Dermis microvascular lymphatic vessel endothelial cell (primary cell): ENCODE measurements around the gene ARHGEF38. TPM values are rescaled to one million over a fixed set of nuclear protein-coding genes. Genes with fewer than 3 reads are reported as not detected.
A peak's percentile ranks its signal among the peaks of the same experiment; 100 is the strongest.

Experiments
- DNase-seq, 2 donors: peaks; one replicate each; pipeline versions ENCODE4 v3.0.0 to v3.0.0-alpha.2; 2010; ENCODE audit warnings: low read depth in 2 of 2
- total RNA-seq: library from RNA; depleted of rRNA; stranded (reverse); fragments of >200 nt; gene quantifications from 2 replicates; pipeline ENCODE4 v1.2.1, GENCODE V29; 2014

ARHGEF38 gene, protein sequence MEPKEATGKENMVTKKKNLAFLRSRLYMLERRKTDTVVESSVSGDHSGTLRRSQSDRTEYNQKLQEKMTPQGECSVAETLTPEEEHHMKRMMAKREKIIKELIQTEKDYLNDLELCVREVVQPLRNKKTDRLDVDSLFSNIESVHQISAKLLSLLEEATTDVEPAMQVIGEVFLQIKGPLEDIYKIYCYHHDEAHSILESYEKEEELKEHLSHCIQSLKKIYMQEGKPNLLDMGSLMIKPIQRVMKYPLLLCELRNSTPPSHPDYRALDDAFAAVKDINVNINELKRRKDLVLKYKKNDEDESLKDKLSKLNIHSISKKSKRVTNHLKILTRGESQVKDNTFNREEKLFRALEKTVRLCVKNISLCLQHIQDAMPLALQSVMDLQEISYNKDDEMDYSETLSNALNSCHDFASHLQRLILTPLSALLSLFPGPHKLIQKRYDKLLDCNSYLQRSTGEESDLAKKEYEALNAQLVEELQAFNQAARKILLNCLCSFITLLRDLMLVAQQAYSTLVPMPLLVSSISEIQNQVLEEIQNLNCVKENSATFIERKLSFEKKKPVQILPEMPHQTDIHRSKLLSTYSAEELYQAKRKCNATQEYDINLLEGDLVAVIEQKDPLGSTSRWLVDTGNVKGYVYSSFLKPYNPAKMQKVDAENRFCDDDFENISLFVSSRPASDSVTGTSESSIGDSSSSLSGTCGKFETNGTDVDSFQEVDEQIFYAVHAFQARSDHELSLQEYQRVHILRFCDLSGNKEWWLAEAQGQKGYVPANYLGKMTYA
- total RNA-seq, result not detected in 2 replicates

DNA sequence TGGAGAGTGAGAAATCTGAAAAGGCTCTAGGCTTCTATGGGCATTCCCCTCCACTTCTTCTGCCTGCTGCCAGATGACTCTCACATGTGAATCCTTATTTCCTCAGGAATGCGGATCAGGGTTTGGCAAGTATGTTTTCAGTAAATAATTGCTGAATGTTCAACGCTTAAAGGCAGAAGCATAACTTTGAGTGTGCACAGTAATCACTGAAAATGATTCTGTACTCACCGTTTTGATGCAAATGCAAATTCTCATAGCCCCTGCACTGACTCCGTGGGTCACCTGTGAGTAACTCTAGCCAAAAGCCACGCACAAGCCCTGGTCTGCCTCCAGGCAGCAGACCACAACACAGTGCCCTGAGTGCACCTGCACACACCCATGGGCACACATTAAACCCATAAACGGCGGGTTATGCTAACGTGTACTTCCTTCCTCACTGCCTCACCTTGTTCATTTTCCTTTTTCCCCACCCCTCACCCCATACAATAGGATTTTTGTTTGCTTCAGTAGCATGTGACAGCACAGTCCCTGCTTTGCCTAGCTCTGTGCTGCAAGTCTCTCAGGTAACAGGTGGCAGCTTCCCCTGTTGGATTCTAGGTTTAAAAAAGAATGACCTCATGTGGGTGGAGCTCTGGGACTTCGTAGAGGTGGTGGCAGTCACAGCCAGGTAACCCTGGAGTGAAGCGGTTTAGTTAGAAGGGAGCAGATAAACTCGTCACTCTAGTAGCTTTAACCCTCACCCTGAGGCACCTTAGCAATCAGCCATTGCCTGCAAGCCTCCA, at the start of gene ARHGEF38:
ARHGEF38 (plus strand) TSS at position 656 of the 782 bp plus-strand sequence. CDS start 146 bp downstream, outside the sequence.
- DNase-seq, result no peak

DNA sequence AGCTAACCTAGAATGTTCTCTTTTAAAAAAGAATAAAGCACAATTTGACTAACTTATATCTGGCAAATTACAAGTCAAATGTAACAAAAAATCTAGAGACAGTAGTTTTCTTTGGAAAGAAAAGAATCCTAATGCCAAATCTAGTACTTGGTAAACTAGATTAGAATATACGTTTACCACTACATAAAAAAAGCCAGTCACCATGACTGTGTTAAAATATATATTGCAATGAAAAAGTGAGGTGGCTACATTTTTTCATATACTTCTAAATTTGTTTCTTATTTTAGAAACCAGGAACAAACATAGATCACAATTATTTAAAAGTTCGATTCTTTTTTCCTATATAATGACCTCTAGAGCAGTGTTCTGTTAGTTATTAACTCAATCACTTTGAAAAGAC, 48.9 kb upstream of the ARHGEF38 start:
- DNase-seq, result no peak

DNA sequence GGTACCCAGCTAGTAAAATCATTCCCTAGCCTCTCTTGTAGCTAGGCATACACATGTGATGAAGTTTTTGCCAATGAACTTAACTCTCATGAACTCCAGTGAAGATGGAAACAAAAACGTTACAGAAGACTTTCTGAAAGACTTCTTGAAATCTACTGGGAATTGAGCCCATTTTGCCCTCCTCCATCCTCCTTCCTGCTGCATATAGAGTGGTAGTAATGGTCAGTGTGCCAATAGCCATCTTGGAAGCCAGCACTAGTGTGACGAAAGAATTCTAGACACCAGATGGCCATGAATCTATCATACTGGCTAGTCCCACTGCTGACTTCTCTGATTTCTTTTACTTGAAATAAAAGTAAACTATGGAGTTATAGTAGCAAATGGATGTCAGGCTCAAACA, 47.7 kb upstream of the ARHGEF38 start:
- no peak for DNase-seq

DNA sequence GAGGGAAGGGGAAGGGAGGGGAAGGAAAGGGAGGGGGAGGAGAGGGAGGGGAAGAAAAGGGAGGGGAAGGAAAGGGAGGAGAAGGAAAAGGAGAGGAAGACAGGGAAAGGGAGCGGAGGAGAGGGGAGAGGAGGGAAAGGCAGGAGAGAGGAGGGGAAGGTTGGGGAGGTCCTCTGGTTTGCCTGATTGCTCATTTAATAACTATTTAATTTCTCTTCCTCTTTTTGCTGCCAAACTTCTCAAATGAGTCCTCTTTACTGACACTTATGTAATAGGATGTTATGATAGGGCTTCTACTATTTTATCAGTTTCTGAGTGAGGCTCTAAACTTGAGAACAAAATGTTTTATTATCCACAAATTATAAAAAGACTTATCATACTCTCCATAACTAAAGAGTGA, 43.1 kb upstream of the ARHGEF38 start:
- no peak for DNase-seq

DNA sequence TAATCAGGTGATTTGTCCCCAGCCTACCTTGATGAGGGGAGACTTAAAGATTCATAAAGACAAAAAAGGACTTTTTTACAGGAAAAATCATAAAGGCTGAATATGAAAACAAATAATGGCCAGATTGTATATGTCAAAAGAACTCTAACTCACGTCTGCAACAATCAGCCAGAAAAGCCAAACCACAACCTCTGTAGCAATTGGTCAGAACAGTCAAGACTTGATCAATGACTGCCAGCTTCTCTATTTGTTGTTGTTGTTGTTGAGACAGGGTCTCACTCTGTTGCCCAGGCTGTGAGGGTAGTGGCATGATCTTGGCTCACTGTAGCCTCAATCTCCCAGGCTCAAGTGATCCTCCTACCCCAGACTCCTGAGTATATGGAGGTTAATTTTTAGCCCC, 42.7 kb upstream of the ARHGEF38 start:
- no peak for DNase-seq

DNA sequence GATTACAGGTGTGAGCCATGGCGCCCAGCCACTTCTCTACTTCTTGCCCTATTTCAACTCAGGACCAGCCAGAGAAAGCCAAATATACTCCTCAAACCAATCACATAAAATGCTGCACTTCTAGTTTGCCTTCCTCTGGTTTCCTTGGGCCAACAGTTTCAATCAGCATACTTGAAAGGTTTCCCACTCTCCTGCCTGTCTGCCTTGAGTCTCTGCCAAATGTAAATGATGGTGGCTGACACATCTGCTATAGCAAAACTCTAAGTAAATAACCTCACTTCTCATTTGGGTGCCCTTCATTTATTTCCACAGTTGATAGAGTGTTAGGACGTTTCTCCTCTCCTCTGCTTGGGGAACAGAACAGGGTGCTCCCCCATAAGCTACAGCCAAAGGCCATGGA, 42.2 kb upstream of the ARHGEF38 start:
- no peak for DNase-seq

DNA sequence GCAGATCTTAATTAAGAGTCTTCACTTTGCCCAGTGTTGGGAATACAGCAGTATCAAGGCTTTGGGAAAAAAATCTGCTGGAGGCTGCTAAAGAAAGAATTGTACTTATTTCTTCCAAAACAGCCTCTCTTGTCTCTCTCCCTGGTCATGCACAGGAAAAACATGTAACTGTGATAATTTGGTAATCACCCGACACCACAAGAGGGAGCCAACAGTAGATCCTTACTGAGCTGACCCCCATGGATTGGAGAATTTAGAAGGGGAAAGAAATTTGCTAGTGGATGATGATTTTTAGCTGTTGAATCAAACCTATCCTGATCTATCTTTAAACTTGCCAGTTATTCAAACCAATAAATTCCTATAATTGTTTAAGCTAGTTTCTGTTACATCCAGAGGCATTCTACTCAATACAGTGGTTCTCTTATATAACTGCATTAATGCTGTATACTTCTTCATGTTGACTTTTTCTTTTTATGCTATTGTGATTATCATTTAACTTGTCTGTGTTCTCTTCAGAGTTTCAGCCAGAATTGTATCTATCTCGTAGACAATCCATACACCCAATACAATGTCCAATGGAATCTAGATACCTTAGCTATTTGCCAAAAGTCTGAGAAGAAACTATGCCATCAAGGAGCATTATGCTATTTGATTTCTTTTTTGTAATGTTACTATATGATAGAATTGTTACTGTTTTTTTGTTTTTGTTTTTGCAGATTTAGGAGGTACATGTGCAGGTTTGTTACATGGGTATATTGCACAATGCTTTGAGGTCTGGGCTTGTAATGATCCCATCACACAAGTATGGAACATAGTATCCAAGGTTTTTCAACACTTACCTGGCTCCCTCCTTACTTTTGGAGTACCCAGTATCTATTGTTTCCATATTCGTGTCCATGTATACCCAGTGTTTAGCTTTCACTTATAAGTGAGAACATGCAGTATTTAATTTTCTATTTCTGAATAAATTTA, 31.3 kb upstream of the ARHGEF38 start:
- DNase-seq, result peak; percentile 31 to 57

DNA sequence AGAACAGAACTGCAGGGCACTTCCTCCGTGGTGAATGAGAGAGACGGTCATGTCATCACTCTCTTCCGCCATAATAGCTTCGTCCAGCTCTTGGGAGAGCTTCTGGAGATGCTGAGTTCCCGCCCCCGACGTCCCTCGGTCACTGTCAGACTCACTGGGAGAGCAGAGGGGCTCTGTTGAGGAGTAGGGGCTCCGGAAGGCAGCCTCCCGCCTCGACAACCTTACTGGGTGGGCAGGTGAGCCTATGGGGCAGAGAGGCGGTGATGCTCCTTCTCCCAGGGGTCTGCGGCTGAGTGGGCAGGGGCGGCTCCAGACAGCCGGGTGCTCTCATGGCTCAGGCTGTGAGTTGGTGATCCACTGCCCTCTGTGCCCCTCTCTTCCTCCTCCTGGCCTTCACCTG, 25.8 kb upstream of the ARHGEF38 start:
- DNase-seq, result no peak

DNA sequence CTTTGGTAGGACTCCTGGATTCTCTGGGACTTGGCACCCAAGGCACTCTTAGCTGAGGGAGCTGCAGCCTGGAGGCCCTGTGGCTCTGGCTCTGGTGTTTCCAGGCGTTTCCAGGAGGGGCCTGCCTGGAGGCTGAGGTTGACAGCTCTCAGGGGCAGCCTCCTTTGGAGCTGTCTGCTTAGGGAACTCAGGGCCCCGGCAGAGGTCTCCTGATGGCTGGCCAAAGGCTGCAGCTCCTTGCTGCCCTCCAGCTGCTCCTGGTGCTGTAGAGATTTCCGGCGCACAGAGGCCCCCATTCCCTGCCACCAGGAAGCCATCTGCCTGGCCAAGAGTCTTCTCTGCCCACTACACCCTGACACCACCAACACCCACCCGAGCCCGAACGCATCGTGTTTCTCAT, 25.3 kb upstream of the ARHGEF38 start:
- no peak for DNase-seq

DNA sequence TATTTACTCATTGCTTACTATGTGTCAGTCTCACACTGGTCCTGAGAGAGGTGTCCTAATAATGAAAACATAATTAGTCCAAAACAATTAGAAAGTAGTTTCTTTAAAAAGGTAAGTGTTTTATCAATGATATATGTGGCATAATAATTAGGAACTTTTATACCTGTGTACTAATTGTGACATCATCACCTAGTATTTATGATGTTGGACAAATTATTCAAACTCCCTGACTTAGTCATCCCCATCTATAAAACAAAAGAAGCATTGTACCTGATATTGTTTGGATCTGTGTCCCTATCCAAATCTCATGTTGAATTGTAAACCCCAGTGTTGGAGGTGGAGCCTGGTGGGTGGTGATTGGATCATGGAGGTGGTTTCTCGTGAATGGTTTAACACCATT, 15.8 kb upstream of the ARHGEF38 start:
- no peak for DNase-seq

DNA sequence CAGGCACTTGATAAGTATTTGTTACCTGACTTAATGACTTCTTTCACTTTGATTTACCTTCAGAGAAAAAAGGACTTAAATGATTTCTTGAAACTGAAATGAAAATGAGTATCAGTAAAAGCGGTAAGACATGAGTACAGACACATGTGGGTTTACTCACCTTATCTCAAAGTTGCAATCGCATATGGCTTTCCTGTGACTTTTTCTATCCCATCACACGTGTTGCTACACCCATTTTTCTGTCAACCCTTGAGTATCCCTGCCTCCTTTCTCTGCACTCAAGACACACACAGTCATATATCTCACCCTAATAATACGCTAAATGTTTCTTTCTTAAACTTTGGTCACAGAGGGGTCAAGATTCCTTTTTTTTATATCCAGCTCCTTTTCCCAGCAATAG, 11.0 kb upstream of the ARHGEF38 start:
- DNase-seq, result no peak

DNA sequence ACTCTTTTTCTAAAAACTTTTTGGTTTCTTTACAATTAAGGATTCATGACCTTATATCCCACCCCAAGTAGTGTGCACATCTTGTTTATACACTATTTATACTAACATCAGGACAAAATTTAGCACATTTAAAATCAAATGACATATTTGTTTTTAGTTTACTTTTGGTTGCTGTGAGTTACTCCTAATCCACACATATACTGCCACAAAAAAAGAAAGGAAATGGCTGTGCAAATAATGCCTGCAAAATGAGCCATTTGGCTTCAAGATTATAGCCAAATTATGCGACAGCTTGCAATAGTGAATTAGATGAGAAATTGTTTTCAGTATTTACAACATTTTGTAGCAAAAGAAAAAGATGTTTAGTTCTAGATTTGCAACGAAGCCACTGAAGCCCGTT, 10.4 kb upstream of the ARHGEF38 start:
- no peak for DNase-seq

DNA sequence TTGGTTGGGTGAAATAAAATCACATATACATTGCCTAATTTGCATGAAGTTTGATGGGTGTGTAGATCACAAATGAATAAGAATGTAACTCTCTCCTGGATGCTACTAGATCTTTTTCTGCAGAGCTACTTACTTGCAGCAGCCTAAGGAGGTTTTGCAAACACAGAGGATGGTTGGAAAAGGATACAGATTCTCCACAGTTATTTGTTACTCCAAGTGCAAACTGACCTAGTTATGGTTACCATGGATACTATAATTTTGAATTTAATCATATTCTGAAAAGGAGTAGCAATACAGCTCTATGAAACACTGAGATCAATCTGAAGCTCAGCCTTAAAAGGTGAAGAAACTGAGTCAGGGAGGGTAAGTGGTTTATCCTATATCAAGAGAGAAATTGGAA, 9.1 kb upstream of the ARHGEF38 start:
- no peak for DNase-seq

DNA sequence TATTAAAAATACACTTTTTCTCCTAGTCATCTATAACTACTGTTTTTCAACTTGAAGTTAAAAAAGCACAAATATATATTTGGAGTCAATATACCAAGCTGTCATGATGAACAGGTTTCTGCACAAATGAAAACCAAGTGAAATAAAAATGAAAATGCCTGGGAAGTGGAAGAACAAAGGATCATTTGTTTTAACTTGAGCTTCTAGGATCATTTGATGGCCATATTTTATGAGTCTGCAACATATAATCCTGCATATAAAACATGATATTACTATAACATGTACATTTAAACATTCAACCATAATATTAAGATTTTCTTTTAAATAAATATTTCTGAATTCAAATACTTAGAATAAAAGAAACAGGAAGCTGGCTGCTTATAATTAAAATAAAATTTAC, 8.5 kb upstream of the ARHGEF38 start:
- no peak for DNase-seq

DNA sequence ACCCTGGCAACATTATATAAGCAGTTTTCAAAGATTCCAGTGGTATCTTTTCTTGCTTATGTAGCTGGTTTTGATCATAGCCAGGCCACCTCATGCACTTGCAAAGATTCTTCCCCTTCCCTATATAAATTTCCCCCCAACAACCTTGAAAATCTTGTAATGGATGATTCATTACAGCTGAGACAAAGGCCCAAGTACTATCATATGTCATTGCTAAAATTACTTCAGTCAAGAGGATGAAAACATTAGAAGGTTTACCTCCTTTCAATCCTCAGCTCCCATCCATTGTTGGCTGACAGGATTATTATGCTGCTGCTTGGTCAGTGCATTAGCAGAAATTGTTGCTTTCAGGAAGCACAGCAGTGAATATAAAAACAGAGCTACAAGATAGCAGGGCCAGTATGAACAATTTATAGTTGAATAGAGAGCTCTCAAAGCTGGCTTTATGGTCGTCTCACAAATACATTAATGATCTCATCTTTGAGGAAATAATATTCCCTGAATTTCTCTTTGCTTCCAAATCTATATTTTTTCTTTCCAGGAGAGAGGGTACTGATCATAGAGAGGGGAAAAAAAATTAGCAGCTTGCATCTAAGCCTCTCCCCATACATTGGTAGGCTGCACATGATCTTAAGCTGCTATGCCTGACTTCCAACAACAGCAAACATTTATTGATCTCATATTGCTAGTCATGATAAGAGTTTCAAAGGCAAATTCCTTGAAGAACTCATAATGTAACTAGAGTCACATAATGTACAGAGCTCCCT, 7.7 kb upstream of the ARHGEF38 start:
- DNase-seq, result no peak

DNA sequence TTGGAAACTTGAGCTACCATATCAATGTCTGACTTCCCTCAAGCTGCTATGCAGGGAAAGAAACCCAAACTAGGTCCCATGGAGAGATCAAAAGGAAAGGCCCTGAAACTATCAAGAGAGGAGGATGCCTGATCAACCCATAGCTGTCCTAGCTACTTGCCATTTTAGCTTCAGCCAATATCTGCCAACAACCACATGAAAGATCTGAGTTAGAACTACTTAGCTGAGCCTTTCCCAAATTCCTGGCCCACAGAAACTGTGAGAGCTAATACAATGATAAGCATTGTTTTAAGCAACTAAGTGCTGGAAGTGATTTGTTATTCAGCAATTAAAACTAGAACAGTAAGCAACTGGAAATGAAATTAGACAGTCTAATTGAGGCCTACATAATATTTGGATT, 6.3 kb upstream of the ARHGEF38 start:
- DNase-seq, result no peak

DNA sequence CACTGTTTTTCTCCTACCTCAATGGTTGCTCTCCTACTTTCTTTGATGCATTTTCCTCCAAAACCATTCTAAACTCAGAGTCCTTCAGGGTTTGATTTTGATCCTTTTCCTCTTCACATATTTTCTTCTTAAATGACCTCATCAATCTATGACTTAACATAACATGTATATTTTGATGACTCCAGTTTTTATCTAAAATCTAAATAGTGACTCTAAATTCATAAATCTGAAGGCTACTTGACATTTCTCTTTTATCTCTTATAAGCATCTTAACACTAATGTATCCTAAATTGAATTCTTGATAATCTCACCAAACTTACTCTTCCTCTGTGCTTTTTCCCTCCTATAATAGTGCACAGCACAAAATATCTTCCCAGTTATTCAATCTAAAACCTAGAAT, 4.7 kb upstream of the ARHGEF38 start:
- DNase-seq, result no peak

DNA sequence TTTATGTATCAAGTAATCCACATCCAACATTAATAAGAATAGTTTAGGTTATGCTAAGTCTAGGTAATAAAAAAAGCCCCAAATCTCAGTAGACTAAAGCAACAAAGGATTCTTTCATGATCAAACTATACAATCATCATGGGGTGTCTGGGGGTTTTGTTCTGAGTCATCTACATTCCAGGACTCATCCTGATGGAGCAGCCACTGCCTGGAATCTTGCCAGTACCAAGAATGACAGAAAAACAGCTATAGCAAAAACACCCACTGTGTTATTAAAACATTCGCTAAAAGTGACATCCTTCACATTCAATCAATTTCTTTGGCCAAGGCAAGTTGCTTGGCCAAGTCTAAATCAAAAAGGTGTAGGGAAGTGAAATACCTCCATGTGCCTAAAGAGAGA, 3.9 kb upstream of the ARHGEF38 start:
- DNase-seq, result peak in 1 of 2 donors; percentile 20

DNA sequence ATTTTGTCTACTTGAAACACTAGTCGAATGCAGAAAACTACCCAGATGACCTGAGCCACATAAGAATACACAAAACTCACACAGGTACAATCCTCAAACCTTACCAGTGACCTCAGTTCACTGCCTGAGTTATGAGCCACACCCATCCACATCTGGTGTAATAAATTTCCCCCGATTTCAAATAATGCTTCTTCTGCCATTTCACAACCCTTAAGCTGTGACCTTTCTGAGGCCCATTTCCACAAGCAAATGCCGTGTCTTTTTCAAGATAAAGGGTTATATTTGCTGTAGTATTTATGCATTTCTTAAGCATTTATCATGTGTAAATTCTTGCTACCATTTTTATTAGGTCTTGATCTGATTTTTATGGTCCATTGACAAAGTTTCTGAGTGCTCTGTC, 1.8 kb upstream of the ARHGEF38 start:
- no peak for DNase-seq

DNA sequence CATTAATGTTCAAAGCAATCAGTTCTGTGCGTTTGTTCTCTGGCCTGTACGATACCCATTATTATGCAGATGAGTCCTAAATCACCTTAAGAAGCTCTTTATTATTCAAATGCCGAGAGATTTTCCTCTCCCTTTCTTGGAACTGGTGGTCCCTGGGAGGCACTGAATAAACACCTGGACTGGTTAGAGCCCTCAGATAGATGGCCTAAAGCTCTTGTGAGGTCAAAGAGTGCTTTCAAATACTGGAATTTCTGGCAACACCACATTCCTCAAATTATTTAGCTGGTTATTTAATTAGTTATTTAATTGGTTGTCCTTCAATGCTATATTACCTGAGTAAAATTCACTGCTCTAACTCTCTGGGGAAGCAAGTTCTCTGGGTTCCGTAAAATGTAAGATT, 3.0 kb downstream of the ARHGEF38 start:
- DNase-seq, result no peak
